ENCODE measurements around the gene UBTD1.

The UBTD1 gene

DNA sequence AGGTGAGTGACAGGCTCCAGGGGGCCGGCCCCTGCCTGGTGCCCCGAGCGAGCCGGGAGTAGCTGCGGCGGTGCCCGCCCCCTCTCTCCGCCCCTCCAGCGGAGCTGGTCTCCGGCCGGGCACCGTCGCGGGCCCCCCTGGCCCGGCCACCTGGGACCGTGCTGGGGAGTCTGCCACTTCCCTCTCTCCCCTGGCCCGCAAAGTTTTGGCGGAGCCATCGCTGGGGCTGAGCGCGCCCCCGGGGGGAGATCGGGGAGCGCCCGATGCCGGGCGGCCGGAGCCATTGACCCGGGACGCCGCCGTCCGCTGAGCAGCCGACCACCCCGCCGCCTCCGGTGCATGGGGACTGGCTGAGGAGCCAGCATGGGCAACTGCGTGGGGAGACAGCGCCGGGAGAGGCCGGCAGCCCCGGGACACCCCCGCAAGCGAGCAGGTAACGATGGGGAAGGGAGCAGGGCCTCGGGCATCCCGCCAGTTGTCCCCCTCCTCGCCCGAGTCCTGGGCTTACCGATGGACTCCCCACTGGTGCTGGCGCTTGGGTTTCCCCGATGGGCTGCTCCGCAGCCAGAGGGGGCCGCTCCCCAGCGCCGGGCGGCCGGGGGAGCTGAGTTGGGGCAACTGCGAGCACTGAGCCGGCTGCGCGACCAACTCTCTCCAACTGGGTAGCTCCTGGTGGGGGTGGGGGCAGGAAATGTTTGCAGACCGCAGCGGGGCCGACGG is at the start of gene UBTD1:
UBTD1 (plus strand) TSS at position 84 of the 720 bp plus-strand sequence; CDS start at position 364, 280 bp downstream.
- peak within 1 kb of the TSS; percentile 91 for H3K4me3 Mint-ChIP-seq
- peaks cover 2% of the 10 kb centered on the region for H3K36me3 Mint-ChIP-seq (ENCODE audit: low read depth)
- peaks cover 64% of the 10 kb centered on the region for H3K4me1 Mint-ChIP-seq
- DNase-seq, result no peak
- TF ChIP-seq, protein P1, sequence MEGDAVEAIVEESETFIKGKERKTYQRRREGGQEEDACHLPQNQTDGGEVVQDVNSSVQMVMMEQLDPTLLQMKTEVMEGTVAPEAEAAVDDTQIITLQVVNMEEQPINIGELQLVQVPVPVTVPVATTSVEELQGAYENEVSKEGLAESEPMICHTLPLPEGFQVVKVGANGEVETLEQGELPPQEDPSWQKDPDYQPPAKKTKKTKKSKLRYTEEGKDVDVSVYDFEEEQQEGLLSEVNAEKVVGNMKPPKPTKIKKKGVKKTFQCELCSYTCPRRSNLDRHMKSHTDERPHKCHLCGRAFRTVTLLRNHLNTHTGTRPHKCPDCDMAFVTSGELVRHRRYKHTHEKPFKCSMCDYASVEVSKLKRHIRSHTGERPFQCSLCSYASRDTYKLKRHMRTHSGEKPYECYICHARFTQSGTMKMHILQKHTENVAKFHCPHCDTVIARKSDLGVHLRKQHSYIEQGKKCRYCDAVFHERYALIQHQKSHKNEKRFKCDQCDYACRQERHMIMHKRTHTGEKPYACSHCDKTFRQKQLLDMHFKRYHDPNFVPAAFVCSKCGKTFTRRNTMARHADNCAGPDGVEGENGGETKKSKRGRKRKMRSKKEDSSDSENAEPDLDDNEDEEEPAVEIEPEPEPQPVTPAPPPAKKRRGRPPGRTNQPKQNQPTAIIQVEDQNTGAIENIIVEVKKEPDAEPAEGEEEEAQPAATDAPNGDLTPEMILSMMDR (IDR thresholded peaks at IDR 0.05), result no peak
- peaks cover 31% of the 10 kb centered on the region for H3K27me3 Mint-ChIP-seq (ENCODE audit: low read depth, poor library complexity)
- no peaks in the 10 kb centered on the region for H3K9me3 Mint-ChIP-seq
- peak within 1 kb of the TSS; percentile 95 for H3K27ac Mint-ChIP-seq

- Mint-ChIP-seq H3K4me3 (no peak overlapping the region), H3K27ac (peak overlapping the region; percentile 91), H3K36me3 (ENCODE audit: low read depth) (peaks cover 46% of the 10 kb centered on the region), H3K4me1 (peaks cover 34% of the 10 kb centered on the region), H3K9me3 (no peaks in the 10 kb centered on the region), H3K27me3 (ENCODE audit: low read depth, poor library complexity) (no peaks in the 10 kb centered on the region)
- DNase-seq, result no peak
- TF ChIP-seq, protein P1 (IDR thresholded peaks at IDR 0.05), result no peak
Observed at GRCh38 chr10:97450828-97451227, 47.9 kb upstream of the UBTD1 start.

- H3K4me1 Mint-ChIP-seq, result peaks cover 34% of the 10 kb centered on the region
- H3K36me3 Mint-ChIP-seq (ENCODE audit: low read depth), result peaks cover 49% of the 10 kb centered on the region
- no peaks in the 10 kb centered on the region for H3K9me3 Mint-ChIP-seq
- TF ChIP-seq, protein P1 (IDR thresholded peaks at IDR 0.05), result no peak
- no peak overlapping the region for H3K4me3 Mint-ChIP-seq
- H3K27me3 Mint-ChIP-seq (ENCODE audit: low read depth, poor library complexity), result no peaks in the 10 kb centered on the region
- no peak for DNase-seq
- peak overlapping the region; percentile 36 for H3K27ac Mint-ChIP-seq
Observed at GRCh38 chr10:97451605-97452004, 47.1 kb upstream of the UBTD1 start.

DNA sequence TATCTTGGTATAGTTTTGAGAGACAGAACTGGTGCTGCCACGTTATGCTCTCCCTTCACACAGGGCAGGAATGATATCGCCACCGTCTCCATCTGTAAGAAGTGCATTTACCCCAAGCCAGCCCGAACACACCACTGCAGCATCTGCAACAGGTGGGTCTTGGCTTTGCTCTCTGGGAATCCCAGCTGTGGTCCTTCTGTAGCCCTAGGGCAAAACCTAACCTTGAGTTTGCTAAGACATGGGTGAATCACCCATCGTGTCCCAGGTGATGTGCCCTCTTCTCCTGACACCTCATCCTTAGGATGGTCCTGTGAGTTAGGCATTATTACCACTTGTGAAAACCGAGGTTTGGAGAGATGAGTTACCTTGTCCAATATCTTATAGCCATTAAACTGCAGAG is 46.4 kb upstream of the UBTD1 start:
- DNase-seq, result no peak
- TF ChIP-seq, protein P1 (IDR thresholded peaks at IDR 0.05), result no peak
- peaks cover 27% of the 10 kb centered on the region for H3K4me1 Mint-ChIP-seq
- H3K27ac Mint-ChIP-seq, result peak overlapping the region; percentile 88
- no peaks in the 10 kb centered on the region for H3K9me3 Mint-ChIP-seq
- no peaks in the 10 kb centered on the region for H3K27me3 Mint-ChIP-seq (ENCODE audit: low read depth, poor library complexity)
- peaks cover 56% of the 10 kb centered on the region for H3K36me3 Mint-ChIP-seq (ENCODE audit: low read depth)
- no peak overlapping the region for H3K4me3 Mint-ChIP-seq

- Mint-ChIP-seq H3K36me3 (ENCODE audit: low read depth) (peaks cover 64% of the 10 kb centered on the region), H3K4me3 (no peak overlapping the region), H3K9me3 (no peaks in the 10 kb centered on the region), H3K27me3 (ENCODE audit: low read depth, poor library complexity) (peaks cover 6% of the 10 kb centered on the region), H3K27ac (peak overlapping the region; percentile 73), H3K4me1 (peaks cover 10% of the 10 kb centered on the region)
- no peak for DNase-seq
- TF ChIP-seq, protein P1 (IDR thresholded peaks at IDR 0.05), result no peak
Observed at GRCh38 chr10:97454330-97455036, 44.2 kb upstream of the UBTD1 start.

Data from nephron progenitor cell (in vitro differentiated cells).